Activated naive CD4-positive, alpha-beta T cell (primary cell): ENCODE results near the gene ZNF621.
A peak's percentile ranks its signal among the peaks of the same experiment; 100 is the strongest.
"Not testable (repeated sequence)": the region's sequence is repeated elsewhere in the genome, so short reads cannot be mapped to it uniquely, and the experiment has no call there.

Experiments used
- DNase-seq, 4 experiments: peaks; one replicate each; lab custom pipeline; 2025; lab: John Stamatoyannopoulos, UW

Gene ZNF621

DNA sequence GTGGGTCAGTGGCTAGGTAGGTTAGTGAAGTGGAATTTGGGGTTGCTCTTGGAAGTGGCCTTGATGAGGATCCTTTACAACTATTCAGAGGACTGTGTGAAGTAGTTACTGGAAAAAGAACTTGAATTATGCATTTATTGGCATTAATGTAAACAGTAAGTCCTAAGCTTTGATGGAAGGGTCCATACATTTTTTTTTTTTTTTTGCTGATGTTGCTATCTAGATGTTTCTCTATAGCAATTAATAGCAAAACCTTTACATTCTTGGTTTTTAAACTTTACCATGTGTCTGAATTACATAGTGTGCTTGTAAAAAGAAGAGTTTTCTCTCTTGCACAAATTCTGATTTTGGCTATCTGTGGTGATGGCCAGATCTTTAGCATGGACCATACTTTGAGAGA is 9.5 kb downstream of the ZNF621 start:
- no peak for DNase-seq

DNA sequence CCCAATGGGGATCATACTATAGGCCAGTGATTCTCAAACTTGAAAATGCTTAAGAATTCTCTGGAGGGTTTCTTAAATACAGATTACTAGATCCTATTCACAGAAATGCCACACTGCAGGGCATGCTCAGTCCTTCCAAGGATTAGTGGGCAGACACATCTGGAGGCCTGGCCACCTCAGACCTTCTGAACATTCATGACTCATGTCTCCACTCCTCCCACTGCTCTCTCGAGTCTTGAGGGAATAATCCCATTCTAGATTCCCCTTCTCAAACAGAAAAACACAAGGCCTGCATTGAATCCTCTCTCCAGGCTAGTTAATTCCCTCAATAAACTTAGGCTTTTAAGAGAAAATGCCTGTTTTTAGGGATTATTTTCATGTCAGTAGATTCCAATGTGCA is 22.1 kb downstream of the ZNF621 start:
- DNase-seq = no peak

DNA sequence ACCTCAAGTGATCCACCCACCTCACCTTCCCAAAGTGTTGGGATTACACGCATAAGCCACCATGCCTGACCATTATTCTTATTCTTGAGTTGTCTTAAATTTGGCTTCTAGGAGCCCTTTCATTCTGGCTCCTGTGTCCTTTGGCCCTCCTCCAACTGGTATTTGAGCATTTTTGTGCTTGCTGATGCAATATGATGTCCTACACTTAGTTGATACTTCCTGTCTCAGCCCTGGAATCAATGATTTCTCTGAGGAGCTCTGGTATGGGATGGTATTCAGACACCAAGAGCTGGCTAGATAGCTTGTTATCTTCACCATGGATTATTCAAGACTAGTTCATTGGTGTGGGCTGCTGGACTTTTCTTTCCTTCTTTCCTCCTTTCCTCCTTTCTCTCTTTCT is 25.4 kb downstream of the ZNF621 start:
- no peak for DNase-seq

GRCh38 chr3:40557575-40558161 is 32.9 kb downstream of the ZNF621 start:
- DNase-seq = no peak

- not testable (repeated sequence) for DNase-seq
Observed at GRCh38 chr3:40562482-40562881, 37.7 kb downstream of the ZNF621 start.

- DNase-seq = not testable (repeated sequence)
Observed at GRCh38 chr3:40565629-40566028, 40.9 kb downstream of the ZNF621 start.

- DNase-seq = no peak
Observed at GRCh38 chr3:40566694-40567093, 41.9 kb downstream of the ZNF621 start.

DNA sequence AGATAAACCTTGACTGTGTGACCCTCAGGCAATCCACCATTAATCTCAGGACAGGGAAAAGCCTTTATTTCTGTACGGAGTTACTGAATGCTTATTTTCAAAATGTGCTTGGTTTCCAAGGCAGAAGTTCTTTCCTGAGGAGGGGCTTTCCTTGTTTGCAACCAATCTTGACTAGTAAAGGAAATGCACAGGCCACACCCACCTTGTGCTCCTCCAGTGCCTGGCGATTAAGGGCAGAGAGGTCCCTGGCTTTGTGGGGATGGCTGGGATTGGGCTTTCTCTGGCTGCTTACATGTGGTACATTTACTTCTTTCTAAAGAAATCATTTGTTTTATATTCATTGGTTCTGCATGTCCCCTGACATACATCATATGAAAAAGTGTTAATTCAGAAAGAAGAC is 47.8 kb downstream of the ZNF621 start:
- DNase-seq = no peak

GRCh38 chr3:40574050-40574449 is 49.3 kb downstream of the ZNF621 start:
- no peak for DNase-seq

GRCh38 chr3:40574661-40575060 is 49.9 kb downstream of the ZNF621 start:
- DNase-seq = no peak

GRCh38 chr3:40576396-40576795 is 51.6 kb downstream of the ZNF621 start:
- DNase-seq = no peak

- DNase-seq = peak; percentile 9 to 51 (median 25)
Observed at GRCh38 chr3:40580494-40581091, 55.8 kb downstream of the ZNF621 start.

GRCh38 chr3:40581166-40581565 is 56.4 kb downstream of the ZNF621 start:
- no peak for DNase-seq

DNA sequence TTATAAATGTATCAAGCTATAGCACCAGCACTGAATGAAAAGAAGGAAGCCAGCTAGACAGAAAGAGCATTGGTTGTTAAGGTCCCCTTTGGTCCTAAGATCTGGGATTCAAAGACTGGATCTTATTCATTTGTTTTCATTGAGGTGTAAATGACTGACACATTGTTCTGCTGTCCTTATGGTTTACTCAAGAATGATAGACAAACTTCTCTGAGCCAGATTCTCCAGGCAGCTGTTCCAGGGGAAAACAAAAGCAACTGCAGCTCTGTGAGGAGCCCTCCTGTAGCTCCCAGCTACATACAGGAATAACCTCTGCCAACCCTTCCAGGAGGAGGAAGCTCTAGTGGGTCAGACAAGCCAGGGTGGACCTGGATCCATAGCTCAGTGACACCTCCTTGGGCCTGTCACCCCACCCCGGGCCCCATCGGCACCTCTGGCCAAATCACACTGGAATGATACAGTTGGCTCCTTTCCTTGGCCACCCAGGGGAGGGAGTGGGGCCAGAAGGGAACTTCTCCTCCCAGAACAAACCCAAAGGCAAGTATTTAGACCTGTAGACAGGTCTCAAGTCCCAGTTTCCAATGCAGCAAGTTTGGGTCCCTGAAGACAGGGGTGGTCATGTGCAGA is 57.8 kb downstream of the ZNF621 start:
- no peak for DNase-seq

GRCh38 chr3:40583691-40584090 is 58.9 kb downstream of the ZNF621 start:
- DNase-seq = no peak

GRCh38 chr3:40584625-40585189 is 59.9 kb downstream of the ZNF621 start:
- DNase-seq = peak; percentile 39 to 70 (median 61)

GRCh38 chr3:40585381-40586016 is 60.7 kb downstream of the ZNF621 start:
- no peak for DNase-seq

- DNase-seq = no peak
Observed at GRCh38 chr3:40586901-40587300, 62.1 kb downstream of the ZNF621 start.

DNA sequence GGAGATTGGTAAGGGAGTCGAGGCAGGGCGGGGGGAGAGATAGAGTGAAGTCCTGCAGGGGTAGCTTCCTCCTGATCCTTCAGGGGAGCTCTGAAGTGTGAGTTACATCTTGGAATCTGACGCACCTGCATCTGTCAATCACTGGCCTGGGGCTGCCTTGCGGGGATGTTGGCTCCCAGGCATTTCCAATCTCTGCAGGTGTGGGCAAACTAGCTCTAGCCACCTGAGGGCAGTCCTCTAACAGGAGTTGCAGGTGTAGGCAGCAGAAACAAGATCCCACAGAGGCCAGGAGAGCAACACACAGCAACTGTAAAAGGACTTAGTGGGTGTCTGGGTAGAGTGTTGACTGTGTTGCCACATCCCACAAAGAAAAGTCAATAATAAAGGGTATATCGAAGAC is 63.6 kb downstream of the ZNF621 start:
- no peak for DNase-seq
